Neural progenitor cell (in vitro differentiated cells): ENCODE measurements around the gene PPL.

Experiments used
- EZH2 ChIP-seq: fragments of 200-600 bp; sonication (generic); IDR thresholded peaks from 2 replicates; pipeline ENCODE4 v1.6.1; 2017; ENCODE audit warnings: antibody characterized with exemption, mild to moderate bottlenecking, moderate library complexity
- TF ChIP-seq, protein P1 (sequence below): fragments of 200-600 bp; sonication (generic); IDR thresholded peaks from 2 replicates; pipeline ENCODE4 v1.5.1; 2017; ENCODE audit warnings: antibody characterized with exemption, mild to moderate bottlenecking

DNA sequence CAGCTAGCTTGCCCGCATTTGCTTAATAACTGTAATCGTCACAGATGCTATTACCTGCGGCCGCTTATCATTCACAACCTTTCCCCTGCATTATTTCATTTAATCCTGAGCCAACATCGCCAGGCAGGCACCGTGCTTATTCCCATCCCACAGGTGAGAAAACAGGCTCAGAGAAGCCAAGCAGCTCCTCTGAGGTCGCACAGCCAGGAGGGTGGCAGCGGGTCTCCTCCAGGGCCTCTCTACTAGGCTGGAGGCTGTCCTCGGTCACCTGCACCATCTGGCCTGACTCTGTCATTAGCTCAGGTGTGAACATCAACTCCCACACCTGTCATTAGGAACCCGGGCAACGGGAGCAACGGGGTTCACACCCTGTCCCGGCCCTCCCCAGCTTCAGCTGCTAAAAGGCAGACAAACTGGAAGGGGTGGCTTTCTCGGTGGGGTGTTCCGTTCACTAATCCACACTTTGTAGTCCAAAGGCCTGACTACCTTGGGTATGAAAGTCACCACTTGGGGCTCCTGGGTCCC lies 3.0 kb downstream of the PPL start:
- TF ChIP-seq, protein P1, sequence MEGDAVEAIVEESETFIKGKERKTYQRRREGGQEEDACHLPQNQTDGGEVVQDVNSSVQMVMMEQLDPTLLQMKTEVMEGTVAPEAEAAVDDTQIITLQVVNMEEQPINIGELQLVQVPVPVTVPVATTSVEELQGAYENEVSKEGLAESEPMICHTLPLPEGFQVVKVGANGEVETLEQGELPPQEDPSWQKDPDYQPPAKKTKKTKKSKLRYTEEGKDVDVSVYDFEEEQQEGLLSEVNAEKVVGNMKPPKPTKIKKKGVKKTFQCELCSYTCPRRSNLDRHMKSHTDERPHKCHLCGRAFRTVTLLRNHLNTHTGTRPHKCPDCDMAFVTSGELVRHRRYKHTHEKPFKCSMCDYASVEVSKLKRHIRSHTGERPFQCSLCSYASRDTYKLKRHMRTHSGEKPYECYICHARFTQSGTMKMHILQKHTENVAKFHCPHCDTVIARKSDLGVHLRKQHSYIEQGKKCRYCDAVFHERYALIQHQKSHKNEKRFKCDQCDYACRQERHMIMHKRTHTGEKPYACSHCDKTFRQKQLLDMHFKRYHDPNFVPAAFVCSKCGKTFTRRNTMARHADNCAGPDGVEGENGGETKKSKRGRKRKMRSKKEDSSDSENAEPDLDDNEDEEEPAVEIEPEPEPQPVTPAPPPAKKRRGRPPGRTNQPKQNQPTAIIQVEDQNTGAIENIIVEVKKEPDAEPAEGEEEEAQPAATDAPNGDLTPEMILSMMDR, result no peak
- no peak for TF ChIP-seq EZH2
